ES-I3 (cell line): ENCODE measurements around the gene KIF1C.

Source experiments
- H3K36me3 ChIP-seq: 2 replicates; pipeline ENCODE4 v1.6.1; 2013; ENCODE audit warnings: mild to moderate bottlenecking, low read length, control low read depth, moderate library complexity; ENCODE audit not compliant: insufficient read depth
- H3K4me1 ChIP-seq: 2 replicates; pipeline ENCODE4 v1.6.1; 2013; ENCODE audit warnings: mild to moderate bottlenecking, control low read depth, low read length; ENCODE audit not compliant: insufficient read depth
- H3K9ac ChIP-seq: 2 replicates; pipeline ENCODE4 v1.6.1; 2013; ENCODE audit warnings: low read depth, mild to moderate bottlenecking, low read length, moderate library complexity
- H3K9me3 ChIP-seq: 2 replicates; pipeline ENCODE4 v1.6.1; 2013; ENCODE audit warnings: mild to moderate bottlenecking, low read length, moderate library complexity; ENCODE audit not compliant: control insufficient read depth, insufficient read depth

The KIF1C gene

GRCh38 chr17:4974115-4974670 is 23.6 kb upstream of the KIF1C start:
- H3K36me3 ChIP-seq = peaks cover 13% of the 10 kb centered on the region
- H3K9ac ChIP-seq = no peak overlapping the region
- peaks cover 15% of the 10 kb centered on the region for H3K4me1 ChIP-seq
- no peaks in the 10 kb centered on the region for H3K9me3 ChIP-seq

- H3K4me1 ChIP-seq = peaks cover 5% of the 10 kb centered on the region
- H3K9ac ChIP-seq = no peak overlapping the region
- H3K36me3 ChIP-seq = peaks cover 8% of the 10 kb centered on the region; the same call in 1 of the 2 replicates
- H3K9me3 ChIP-seq = no peaks in the 10 kb centered on the region
Measured at GRCh38 chr17:4978726-4979125, 19.0 kb upstream of the KIF1C start.

GRCh38 chr17:4980644-4981216 is 17.0 kb upstream of the KIF1C start:
- Histone ChIP-seq H3K9me3 (no peaks in the 10 kb centered on the region), H3K36me3 (peaks cover 8% of the 10 kb centered on the region; the same call in 1 of the 2 replicates), H3K9ac (no peak overlapping the region), H3K4me1 (peaks cover 5% of the 10 kb centered on the region)

- Histone ChIP-seq H3K36me3 (peaks cover 8% of the 10 kb centered on the region; the same call in 1 of the 2 replicates), H3K9ac (no peak overlapping the region), H3K4me1 (peaks cover 5% of the 10 kb centered on the region), H3K9me3 (no peaks in the 10 kb centered on the region)
Measured at GRCh38 chr17:4982305-4982704, 15.4 kb upstream of the KIF1C start.

GRCh38 chr17:4986403-4986802 is 11.3 kb upstream of the KIF1C start:
- H3K9me3 ChIP-seq = no peaks in the 10 kb centered on the region
- peak overlapping the region; percentile 70 for H3K9ac ChIP-seq
- H3K4me1 ChIP-seq = peaks cover 4% of the 10 kb centered on the region; the same call in 1 of the 2 replicates
- H3K36me3 ChIP-seq = no peaks in the 10 kb centered on the region; the same call in 1 of the 2 replicates

- H3K9ac ChIP-seq = peak within 1 kb of the TSS; percentile 70
- no peaks in the 10 kb centered on the region for H3K9me3 ChIP-seq
- peaks cover 4% of the 10 kb centered on the region; the same call in 1 of the 2 replicates for H3K4me1 ChIP-seq
- no peaks in the 10 kb centered on the region; the same call in 1 of the 2 replicates for H3K36me3 ChIP-seq
Measured at GRCh38 chr17:4986951-4987766, 10.6 kb upstream of the KIF1C start, which contains the start of gene CAMTA2. TSS of gene CAMTA2 (minus strand) at chr17:4987675. CDS start at chr17:4986222, 1,453 bp downstream.

- Histone ChIP-seq H3K9ac (peak overlapping the region; percentile 70), H3K36me3 (no peaks in the 10 kb centered on the region; the same call in 1 of the 2 replicates), H3K9me3 (no peaks in the 10 kb centered on the region), H3K4me1 (peaks cover 4% of the 10 kb centered on the region; the same call in 1 of the 2 replicates)
Measured at GRCh38 chr17:4987767-4988567, 9.8 kb upstream of the KIF1C start.

GRCh38 chr17:4994081-4994595 is 3.6 kb upstream of the KIF1C start:
- Histone ChIP-seq H3K4me1 (0 out of 2 replicates have a peak, but pooled peaks cover 1% of the 10 kb centered on the region), H3K36me3 (no peaks in the 10 kb centered on the region), H3K9me3 (no peaks in the 10 kb centered on the region), H3K9ac (no peak overlapping the region)

GRCh38 chr17:4998027-4998731 is 429 bp downstream of the KIF1C start:
- Histone ChIP-seq H3K9ac (peak overlapping the region; percentile 83), H3K36me3 (peaks cover 4% of the 10 kb centered on the region), H3K9me3 (no peaks in the 10 kb centered on the region), H3K4me1 (0 out of 2 replicates have a peak, but pooled peaks cover 7% of the 10 kb centered on the region)

- H3K4me1 ChIP-seq = 0 out of 2 replicates have a peak, but pooled peaks cover 7% of the 10 kb centered on the region
- H3K9me3 ChIP-seq = no peaks in the 10 kb centered on the region
- peaks cover 4% of the 10 kb centered on the region for H3K36me3 ChIP-seq
- peak overlapping the region; percentile 83 for H3K9ac ChIP-seq
Measured at GRCh38 chr17:4998732-4999429, 1.1 kb downstream of the KIF1C start.

GRCh38 chr17:4999430-5000093 is 1.8 kb downstream of the KIF1C start:
- Histone ChIP-seq H3K9me3 (no peaks in the 10 kb centered on the region), H3K36me3 (peaks cover 10% of the 10 kb centered on the region), H3K9ac (peak overlapping the region; percentile 83), H3K4me1 (0 out of 2 replicates have a peak, but pooled peaks cover 7% of the 10 kb centered on the region)

GRCh38 chr17:5000237-5000639 is 2.5 kb downstream of the KIF1C start:
- peaks cover 17% of the 10 kb centered on the region for H3K36me3 ChIP-seq

More at GRCh38 chr17:5000237-5000639, 2.5 kb downstream of the KIF1C start:
- H3K9me3 ChIP-seq = no peaks in the 10 kb centered on the region
- H3K4me1 ChIP-seq = 0 out of 2 replicates have a peak, but pooled peaks cover 7% of the 10 kb centered on the region
- H3K9ac ChIP-seq = no peak overlapping the region
